ENCODE results near the gene MARCOL.
"Not testable (repeated sequence)": the region's sequence is repeated elsewhere in the genome, so short reads cannot be mapped to it uniquely, and the experiment has no call there.

MARCOL gene

DNA sequence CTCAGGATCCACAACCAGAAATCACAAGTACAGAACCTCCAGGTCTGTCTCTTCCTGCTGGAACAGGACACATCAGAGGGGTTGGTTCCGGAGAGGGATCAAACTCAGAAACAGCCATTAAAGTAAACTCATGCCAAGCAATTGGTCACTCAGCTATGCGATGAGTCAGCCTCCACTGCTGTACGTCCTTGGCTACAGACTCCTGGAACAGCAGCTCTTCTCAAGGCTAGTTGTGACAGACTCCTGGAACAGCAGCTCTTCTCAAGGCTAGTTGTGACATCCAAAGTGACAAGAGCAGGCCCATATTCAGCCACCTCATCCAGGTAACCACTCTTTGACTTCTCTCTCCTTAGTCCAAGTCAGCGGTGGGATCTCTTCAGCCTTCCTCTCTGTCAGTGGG is 30.2 kb downstream of the MARCOL start, which contains the start of gene SPINK13:
Gene SPINK13 (plus strand): TSS at position 229 of the 400 bp plus-strand sequence. CDS start 1,279 bp downstream, outside the sequence.
- DNase-seq = no peak

DNA sequence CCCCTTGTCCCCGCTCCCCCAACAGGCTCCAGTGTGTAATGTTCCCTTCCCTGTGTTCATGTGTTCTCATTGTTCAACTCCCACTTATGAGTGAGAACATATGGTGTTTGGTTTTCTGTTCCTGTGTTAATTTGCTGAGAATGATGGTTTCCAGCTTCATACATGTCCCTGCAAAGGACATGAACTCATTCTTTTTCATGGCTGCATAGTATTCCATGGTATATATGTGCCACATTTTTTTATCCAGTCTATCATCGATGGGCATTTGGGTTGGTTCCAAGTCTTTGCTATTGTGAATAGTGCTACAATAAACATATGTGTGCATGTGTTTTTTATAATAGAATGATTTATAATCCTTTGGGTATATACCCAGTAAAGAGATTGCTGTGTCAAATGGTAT is 36.8 kb downstream of the MARCOL start:
- DNase-seq = not testable (repeated sequence)

DNA sequence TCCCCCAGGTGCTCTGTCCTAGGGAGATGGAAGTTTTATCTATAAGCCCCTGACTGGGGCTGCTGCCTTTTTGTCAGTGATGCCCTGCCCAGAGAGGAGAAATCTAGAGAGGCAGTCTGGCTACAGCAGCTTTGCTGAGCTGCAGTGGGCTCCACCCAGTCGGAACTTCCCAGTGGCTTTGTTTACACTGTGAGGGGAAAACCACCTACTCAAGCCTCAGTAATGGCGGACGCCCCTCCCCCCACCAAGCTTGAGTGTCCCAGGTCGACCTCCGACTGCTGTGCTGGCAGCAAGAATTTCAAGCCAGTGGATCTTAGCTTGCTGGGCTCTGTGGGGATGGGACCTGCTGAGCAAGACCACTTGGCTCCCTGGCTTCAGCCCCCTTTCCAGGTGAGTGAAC is 42.6 kb downstream of the MARCOL start:
- not testable (repeated sequence) for DNase-seq

DNA sequence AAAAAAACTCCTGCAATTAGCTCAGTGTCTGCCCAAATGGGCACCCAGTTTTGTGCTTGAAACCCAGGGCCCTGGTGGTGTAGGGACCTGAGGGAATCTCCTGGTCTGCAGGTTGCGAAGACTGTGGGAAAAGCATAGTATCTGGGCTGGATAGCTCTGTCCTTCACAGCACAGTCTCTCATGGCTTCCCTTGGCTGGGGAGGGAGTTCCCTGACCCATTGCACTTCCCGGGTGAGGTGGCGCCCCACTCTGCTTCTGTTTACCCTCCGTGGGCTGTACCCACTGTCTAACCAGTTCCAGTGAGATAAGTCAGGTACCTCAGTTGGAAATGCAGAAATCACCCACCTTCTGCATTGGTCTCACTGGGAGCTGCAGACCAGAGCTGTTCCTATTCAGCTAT is 43.0 kb downstream of the MARCOL start:
- not testable (repeated sequence) for DNase-seq

DNA sequence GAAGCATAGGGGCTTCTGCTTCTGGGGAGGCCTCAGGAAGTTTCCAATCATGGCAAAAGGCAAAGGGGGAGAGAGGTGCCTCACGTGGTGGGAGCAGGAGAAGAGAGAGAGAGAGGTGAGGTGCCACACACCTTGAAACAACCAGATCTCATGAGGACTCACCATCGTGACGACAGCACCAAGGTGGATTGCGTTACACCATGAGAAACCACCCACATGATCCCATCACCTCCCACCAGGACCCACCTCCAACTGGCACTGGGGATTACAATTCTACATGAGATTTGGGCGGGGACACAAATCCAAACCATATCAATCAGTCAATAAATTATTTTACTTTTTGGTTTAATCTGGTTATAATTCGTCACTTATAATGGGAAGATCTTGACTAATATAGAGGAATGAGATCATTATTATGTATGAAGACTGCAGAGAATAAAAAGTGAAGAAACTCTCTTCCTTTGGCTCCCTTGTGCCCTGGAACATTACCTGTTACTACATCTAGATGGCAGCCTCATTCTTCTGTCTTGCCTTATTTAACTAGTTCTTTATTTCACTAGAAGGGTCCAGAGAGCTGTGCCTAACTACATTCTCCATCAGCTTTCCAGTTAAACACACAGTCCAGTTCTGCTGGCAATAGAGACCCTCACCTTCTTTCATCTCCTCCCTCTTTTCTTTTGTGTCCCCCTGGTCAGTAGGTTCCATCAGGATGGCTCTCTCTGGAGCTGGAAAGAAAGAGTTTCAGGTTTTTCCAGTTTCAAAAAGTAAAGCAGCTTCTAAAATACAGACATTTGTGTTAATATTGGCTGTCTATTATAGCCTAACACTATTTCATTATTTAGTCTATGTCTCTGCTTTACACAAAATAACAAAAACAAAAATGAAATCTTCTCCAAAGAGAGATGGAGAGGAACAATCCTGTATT is 52.2 kb downstream of the MARCOL start:
- DNase-seq = no peak

All from activated gamma-delta T cell (primary cell).